ENCODE data around the gene TRIO. TPM values are rescaled to one million over a fixed set of nuclear protein-coding genes. Genes with fewer than 3 reads are reported as not detected.

The TRIO gene
- polyA plus RNA-seq, 3 donors, result 1.7 to 45.8 (median 2.1) TPM

GRCh38 chr5:14225173-14225834 is 82.2 kb downstream of the TRIO start:
- H3K79me2 ChIP-seq (ENCODE audit: insufficient read depth, low read length), result peaks cover 51% of the 10 kb centered on the region
- H3K4me2 ChIP-seq (replicated peaks; ENCODE audit: extremely low read depth, low read length, poor library complexity, severe bottlenecking), result no peak overlapping the region
- no peaks in the 10 kb centered on the region for H3K9me3 ChIP-seq (replicated peaks in 1 of 2; ENCODE audit: control insufficient read depth in 1 of 2, insufficient read depth in 1 of 2, low read length in 2 of 2)
- H3K4me3 Mint-ChIP-seq, result no peak overlapping the region
- no peaks in the 10 kb centered on the region for H3K36me3 ChIP-seq (replicated peaks in 1 of 2; ENCODE audit: control insufficient read depth in 1 of 2, insufficient read depth in 2 of 2, low read length in 2 of 2)
- no peaks in the 10 kb centered on the region for H3K4me1 ChIP-seq (ENCODE audit: control insufficient read depth in 1 of 2, insufficient read depth in 2 of 2, low read length in 2 of 2)
- intact Hi-C loops (cut with micrococcal nuclease), result no loop called here
- peaks cover 90% of the 10 kb centered on the region for H4K20me1 ChIP-seq (ENCODE audit: insufficient read depth, low read length)
- H3K27ac Mint-ChIP-seq, result no peak overlapping the region
- DNase-seq, result no peak
- H3K4me3 ChIP-seq (replicated peaks in 1 of 3; ENCODE audit: low read depth in 2 of 3, low read length in 3 of 3), result no peak overlapping the region
- no peaks in the 10 kb centered on the region for H3K9me3 Mint-ChIP-seq
- 89% methylated on average over 1 of the region's 3 CpGs for WGBS (ENCODE audit: insufficient coverage)
- H3K27ac ChIP-seq (ENCODE audit: low read depth in 1 of 2, low read length in 2 of 2), result no peak overlapping the region
- peaks cover 0 to 2% (median 0%) of the 10 kb centered on the region in 3 donors for H3K27me3 Mint-ChIP-seq (ENCODE audit: low read depth in 3 of 3)
- H3K9ac ChIP-seq (ENCODE audit: insufficient read depth, low read length, poor library complexity, severe bottlenecking), result no peak overlapping the region
- H3K36me3 Mint-ChIP-seq, result no peaks in the 10 kb centered on the region
- no peaks in the 10 kb centered on the region for H3K27me3 ChIP-seq (ENCODE audit: control insufficient read depth in 2 of 2, insufficient read depth in 2 of 2, low read length in 2 of 2)
- H2AFZ ChIP-seq (ENCODE audit: insufficient read depth, low read depth, low read length, poor library complexity, severe bottlenecking), result no peak overlapping the region
- peaks cover 23% of the 10 kb centered on the region for H3K4me1 Mint-ChIP-seq
- no peak for TF ChIP-seq CTCF (IDR thresholded peaks at IDR 0.05)

- intact Hi-C loops (cut with micrococcal nuclease), result no loop called here
- WGBS (ENCODE audit: insufficient coverage), result 96% methylated on average over 4 of the region's 4 CpGs
- H3K36me3 Mint-ChIP-seq, result no peaks in the 10 kb centered on the region
- peaks cover 0 to 2% (median 0%) of the 10 kb centered on the region in 3 donors for H3K27me3 Mint-ChIP-seq (ENCODE audit: low read depth in 3 of 3)
- Histone ChIP-seq H3K27ac (ENCODE audit: low read depth in 1 of 2, low read length in 2 of 2) (no peak overlapping the region), H3K79me2 (ENCODE audit: insufficient read depth, low read length) (peaks cover 51% of the 10 kb centered on the region), H3K4me2 (replicated peaks; ENCODE audit: extremely low read depth, low read length, poor library complexity, severe bottlenecking) (no peak overlapping the region), H3K4me3 (replicated peaks in 1 of 3; ENCODE audit: low read depth in 2 of 3, low read length in 3 of 3) (no peak overlapping the region), H3K9ac (ENCODE audit: insufficient read depth, low read length, poor library complexity, severe bottlenecking) (no peak overlapping the region), H3K9me3 (replicated peaks in 1 of 2; ENCODE audit: control insufficient read depth in 1 of 2, insufficient read depth in 1 of 2, low read length in 2 of 2) (no peaks in the 10 kb centered on the region), H4K20me1 (ENCODE audit: insufficient read depth, low read length) (peaks cover 90% of the 10 kb centered on the region), H2AFZ (ENCODE audit: insufficient read depth, low read depth, low read length, poor library complexity, severe bottlenecking) (no peak overlapping the region), H3K4me1 (ENCODE audit: control insufficient read depth in 1 of 2, insufficient read depth in 2 of 2, low read length in 2 of 2) (no peaks in the 10 kb centered on the region), H3K27me3 (ENCODE audit: control insufficient read depth in 2 of 2, insufficient read depth in 2 of 2, low read length in 2 of 2) (no peaks in the 10 kb centered on the region), H3K36me3 (replicated peaks in 1 of 2; ENCODE audit: control insufficient read depth in 1 of 2, insufficient read depth in 2 of 2, low read length in 2 of 2) (no peaks in the 10 kb centered on the region)
- no peak for TF ChIP-seq CTCF (IDR thresholded peaks at IDR 0.05)
- no peak for DNase-seq
- H3K9me3 Mint-ChIP-seq, result no peaks in the 10 kb centered on the region
- no peak overlapping the region for H3K27ac Mint-ChIP-seq
- no peak overlapping the region for H3K4me3 Mint-ChIP-seq
- peaks cover 20% of the 10 kb centered on the region for H3K4me1 Mint-ChIP-seq
Measured at GRCh38 chr5:14226149-14226548, 83.0 kb downstream of the TRIO start.

All from CD14-positive monocyte (primary cell).